ENCODE results near the gene FXYD6. TPM values are rescaled to one million over a fixed set of nuclear protein-coding genes. Genes with fewer than 3 reads are reported as not detected.

The FXYD6 gene
- total RNA-seq, 2 experiments from 2014 or later = not detected

- H3K36me3 Mint-ChIP-seq (ENCODE audit: low read depth) = no peaks in the 10 kb centered on the region
Measured at GRCh38 chr11:117790279-117790678, 86.2 kb downstream of the FXYD6 start.

GRCh38 chr11:117789241-117789640 lies 87.2 kb downstream of the FXYD6 start:
- H3K27ac Mint-ChIP-seq = no peak overlapping the region
- peaks cover 25% of the 10 kb centered on the region for H3K27me3 Mint-ChIP-seq
- CTCF ChIA-PET = interaction anchor here (0.7 to 1.1 kb wide), 3 partner anchors 16 to 363 kb away, joined by 3 read pairs; no protein-coding TSS in a partner anchor
- no peak for ATAC-seq
- POLR2A ChIA-PET = no interaction called here
- H3K4me3 Mint-ChIP-seq = no peak overlapping the region
- no peaks in the 10 kb centered on the region for H3K9me3 Mint-ChIP-seq
- intact Hi-C loops (cut with micrococcal nuclease) = no loop called here
- DNase-seq = no peak
- no peaks in the 10 kb centered on the region for H3K36me3 Mint-ChIP-seq (ENCODE audit: low read depth)
- H3K4me1 Mint-ChIP-seq (ENCODE audit: low read depth) = no peaks in the 10 kb centered on the region
- TF ChIP-seq, protein P1, sequence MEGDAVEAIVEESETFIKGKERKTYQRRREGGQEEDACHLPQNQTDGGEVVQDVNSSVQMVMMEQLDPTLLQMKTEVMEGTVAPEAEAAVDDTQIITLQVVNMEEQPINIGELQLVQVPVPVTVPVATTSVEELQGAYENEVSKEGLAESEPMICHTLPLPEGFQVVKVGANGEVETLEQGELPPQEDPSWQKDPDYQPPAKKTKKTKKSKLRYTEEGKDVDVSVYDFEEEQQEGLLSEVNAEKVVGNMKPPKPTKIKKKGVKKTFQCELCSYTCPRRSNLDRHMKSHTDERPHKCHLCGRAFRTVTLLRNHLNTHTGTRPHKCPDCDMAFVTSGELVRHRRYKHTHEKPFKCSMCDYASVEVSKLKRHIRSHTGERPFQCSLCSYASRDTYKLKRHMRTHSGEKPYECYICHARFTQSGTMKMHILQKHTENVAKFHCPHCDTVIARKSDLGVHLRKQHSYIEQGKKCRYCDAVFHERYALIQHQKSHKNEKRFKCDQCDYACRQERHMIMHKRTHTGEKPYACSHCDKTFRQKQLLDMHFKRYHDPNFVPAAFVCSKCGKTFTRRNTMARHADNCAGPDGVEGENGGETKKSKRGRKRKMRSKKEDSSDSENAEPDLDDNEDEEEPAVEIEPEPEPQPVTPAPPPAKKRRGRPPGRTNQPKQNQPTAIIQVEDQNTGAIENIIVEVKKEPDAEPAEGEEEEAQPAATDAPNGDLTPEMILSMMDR (IDR thresholded peaks at IDR 0.05) = no peak

More at GRCh38 chr11:117790279-117790678, 86.2 kb downstream of the FXYD6 start:
- intact Hi-C loops (cut with micrococcal nuclease) = no loop called here
- TF ChIP-seq, protein P1 (IDR thresholded peaks at IDR 0.05) = no peak
- ChIA-PET POLR2A (interaction anchor here (0.6 kb wide), 1 partner anchor 54 kb away, joined by 3 read pairs; no protein-coding TSS in a partner anchor), CTCF (interaction anchor here (1.1 kb wide), 1 partner anchor 15 kb away, joined by 3 read pairs; no protein-coding TSS in a partner anchor)
- Mint-ChIP-seq H3K4me3 (no peak overlapping the region), H3K27ac (no peak overlapping the region), H3K9me3 (no peaks in the 10 kb centered on the region), H3K27me3 (peaks cover 30% of the 10 kb centered on the region), H3K4me1 (ENCODE audit: low read depth) (no peaks in the 10 kb centered on the region)
- DNase-seq (no peak), ATAC-seq (no peak)

Other genes with a start within 250 kb of the FXYD6 start
- under 1 TPM; 0.13 to 0.29 TPM for gene DSCAML1, start 79.4 kb downstream of the FXYD6 start, total RNA-seq
- 1 to 10 TPM; 6.7 to 7.2 TPM for gene FXYD2, start 51.9 kb downstream of the FXYD6 start, total RNA-seq
- gene TMPRSS13, start 52.7 kb upstream of the FXYD6 start, total RNA-seq = 1 to 10 TPM; 3.5 to 4.7 TPM
- gene IL10RA, start 109.7 kb upstream of the FXYD6 start, total RNA-seq = 10 to 100 TPM; 73.3 to 80.9 TPM
- not detected for gene TMPRSS4, start 200.4 kb upstream of the FXYD6 start, total RNA-seq
- gene SMIM35, start 210.3 kb upstream of the FXYD6 start, total RNA-seq = under 1 TPM; 0.27 to 0.32 TPM

Data from activated CD8-positive, alpha-beta T cell treated with anti-CD3 and anti-CD28 coated beads for 36 hours (primary cell).